GM20431 (cell line): Measurements from ENCODE around the gene SIRT6.
"Not testable (repeated sequence)": the region's sequence is repeated elsewhere in the genome, so short reads cannot be mapped to it uniquely, and the experiment has no call there.

Source experiments
- in situ Hi-C: fragments of 300-500 bp; cut with MseI, MboI; formaldehyde crosslinking; loops from one replicate; pipeline ENCODE4 v1.15.0; 2020; ENCODE audit warnings: low sequenced_read_pairs; ENCODE audit not compliant: unreplicated experiment

The SIRT6 gene

DNA sequence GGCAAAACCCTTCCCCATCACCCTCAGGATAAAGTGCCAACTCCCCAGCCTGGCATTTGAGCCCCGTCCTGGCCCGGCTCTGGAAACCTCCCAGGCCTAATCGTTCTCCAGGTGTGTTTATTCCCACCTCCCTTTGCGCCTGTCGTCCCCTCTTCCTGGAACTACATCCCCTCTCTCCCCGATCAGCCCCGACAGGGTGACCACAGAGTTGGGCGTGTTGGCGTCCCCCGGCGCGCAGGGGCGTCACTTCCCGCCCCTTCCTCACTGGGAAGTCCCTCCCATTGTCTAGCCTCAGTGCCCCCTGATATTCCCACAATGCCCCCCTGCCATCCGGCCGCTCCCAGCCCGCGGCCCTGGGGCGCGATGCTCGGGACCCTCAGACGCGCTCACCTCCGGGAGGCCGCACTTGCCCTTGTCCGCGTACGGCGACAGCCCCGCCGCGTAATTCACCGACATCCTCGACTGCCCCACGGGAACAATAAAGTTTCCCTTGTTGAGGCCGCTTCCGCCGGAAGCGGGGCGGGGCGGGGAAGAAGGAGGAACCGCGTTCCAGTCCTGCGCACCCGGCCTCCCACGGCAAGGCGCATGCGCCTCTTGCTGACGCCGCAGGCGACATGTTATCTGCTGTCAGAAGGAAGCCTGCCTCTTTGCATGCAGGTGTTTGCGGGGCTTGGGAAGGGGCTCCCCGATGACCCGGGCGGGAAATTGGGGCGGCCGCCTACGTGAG lies at the start of gene SIRT6, which contains the start of gene ANKRD24:
Gene SIRT6 (minus strand): TSS at position 480 of the 727 bp plus-strand sequence. CDS start 24 bp downstream, at position 456.
Gene ANKRD24 (plus strand): TSS at position 606 of the 727 bp plus-strand sequence. CDS start 3,737 bp downstream, outside the sequence.
- in situ Hi-C loops = no loop called here

GRCh38 chr19:4232139-4232538 lies 49.8 kb upstream of the SIRT6 start:
- in situ Hi-C loops = not testable (repeated sequence)

DNA sequence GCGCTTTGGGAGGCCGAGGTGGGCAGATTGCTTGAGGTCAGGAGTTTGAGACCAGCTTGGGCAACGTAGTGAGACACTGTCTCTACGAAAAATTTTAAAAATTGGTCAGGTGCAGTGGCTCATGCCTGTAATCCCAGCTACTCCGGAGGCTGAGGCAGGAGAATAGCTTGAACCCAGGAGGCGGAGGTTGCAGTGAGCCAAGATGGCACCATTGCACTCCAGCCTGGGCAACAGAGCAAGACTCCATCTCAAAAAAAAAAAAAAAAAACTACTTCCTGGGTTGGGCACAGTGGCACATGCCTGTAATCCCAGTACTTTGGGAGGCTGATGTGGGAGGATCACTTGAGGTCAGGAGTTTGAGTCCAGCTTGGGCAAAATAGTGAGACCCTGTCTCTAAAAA lies 49.2 kb upstream of the SIRT6 start:
- in situ Hi-C loops = not testable (repeated sequence)

DNA sequence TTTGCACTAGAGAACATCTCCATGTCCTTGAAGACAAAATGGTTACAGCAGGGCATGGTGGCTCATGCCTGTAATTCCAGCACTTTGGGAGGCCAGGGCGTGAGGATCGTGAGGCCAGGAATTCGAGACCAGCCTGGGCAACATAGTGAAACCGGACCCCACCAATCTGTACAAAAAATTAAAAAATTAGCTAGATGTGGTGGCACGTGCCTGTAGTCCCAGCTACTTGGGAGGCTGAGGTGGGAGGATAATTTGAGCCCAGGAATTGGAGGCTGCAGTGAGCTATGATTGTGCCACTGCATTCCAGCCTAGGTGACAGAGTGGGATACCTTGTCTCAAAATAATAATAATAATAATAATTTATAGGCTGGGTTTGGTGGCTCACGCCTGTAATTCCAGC lies 47.9 kb upstream of the SIRT6 start:
- in situ Hi-C loops = not testable (repeated sequence)

DNA sequence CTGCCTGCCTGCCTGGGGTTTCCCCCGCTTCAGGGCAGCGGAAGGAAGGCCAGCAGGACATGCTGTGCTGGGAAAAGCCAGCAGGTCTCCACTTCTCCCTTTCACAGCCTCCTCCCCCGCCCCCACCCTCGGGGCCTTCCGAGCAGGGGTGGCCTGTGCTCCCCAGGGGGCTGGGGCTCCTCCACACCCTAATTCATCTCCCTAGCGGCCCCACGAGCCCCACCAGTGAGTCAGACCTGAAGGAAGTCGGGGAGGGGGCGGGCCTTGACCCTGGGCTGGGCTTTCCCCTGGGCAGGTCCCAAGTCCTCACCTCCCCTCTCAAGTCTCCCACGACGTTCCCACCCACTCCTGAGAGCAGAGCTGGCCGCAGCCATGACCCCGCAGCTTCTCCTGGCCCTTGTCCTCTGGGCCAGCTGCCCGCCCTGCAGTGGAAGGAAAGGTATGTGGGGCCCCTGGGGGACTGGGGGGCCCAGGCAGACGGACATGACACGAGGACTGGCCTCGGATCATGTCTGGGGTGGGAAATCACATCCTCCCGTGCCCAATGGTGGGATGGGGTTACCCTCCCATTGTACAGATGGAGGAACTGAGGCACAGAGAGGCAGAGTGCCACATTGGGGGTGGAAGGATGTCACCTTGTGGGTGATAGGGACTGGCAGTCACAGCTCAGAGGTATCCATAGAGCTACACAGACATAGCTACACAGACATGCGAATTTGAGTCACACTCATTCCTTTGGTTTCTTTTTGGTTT lies 47.0 kb upstream of the SIRT6 start, which contains the start of gene EBI3:
Gene EBI3 (plus strand): TSS at position 345 of the 753 bp plus-strand sequence. CDS start 28 bp downstream, at position 373.
- in situ Hi-C loops = no loop called here

GRCh38 chr19:4228765-4229178 lies 46.4 kb upstream of the SIRT6 start:
- in situ Hi-C loops = no loop called here

- in situ Hi-C loops = no loop called here
These were observed 45.4 kb upstream of the SIRT6 start for GRCh38 chr19:4227771-4228170.

GRCh38 chr19:4225885-4226284 lies 43.5 kb upstream of the SIRT6 start:
- in situ Hi-C loops = no loop called here

DNA sequence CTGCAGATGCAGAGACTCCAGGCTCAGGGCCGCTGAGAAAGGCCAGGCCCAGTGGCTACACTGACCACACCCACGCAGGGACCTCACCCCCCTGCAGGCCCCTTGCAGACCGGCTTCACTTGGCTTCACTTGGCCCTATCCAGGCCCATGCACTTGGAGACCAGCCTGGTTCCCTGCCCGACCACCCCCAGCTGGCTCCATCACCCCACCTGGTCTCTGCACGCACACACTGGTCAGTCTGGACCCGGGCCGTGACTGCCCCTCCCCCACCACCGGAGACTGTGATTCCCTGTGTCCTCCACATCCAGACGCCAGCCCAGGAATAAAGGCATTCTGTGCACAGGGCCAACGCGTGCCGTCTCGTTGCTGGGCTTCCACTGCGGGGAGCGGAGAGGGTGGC lies 42.1 kb upstream of the SIRT6 start:
- in situ Hi-C loops = no loop called here

- in situ Hi-C loops = no loop called here
These were observed 37.8 kb upstream of the SIRT6 start for GRCh38 chr19:4220188-4220587.

DNA sequence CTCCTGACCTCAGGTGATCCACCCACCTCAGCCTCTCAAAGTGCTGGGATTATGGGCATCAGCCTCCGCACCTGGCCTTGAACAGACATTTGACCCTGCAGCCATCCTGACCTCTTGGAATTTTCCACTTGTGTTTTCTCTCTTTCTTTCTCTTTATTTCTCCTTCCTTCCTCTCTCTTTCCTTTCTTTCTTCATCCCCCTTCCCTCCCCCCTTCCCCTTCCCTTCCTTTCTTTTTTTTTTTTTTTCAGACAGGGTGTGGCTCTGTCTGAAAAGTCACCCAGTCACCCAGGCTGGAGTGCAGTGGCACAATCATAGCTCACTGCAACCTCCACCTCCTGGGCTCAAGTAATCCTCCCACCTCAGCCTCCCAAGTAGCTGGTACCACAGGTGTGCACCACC lies 36.2 kb upstream of the SIRT6 start:
- in situ Hi-C loops = not testable (repeated sequence)

DNA sequence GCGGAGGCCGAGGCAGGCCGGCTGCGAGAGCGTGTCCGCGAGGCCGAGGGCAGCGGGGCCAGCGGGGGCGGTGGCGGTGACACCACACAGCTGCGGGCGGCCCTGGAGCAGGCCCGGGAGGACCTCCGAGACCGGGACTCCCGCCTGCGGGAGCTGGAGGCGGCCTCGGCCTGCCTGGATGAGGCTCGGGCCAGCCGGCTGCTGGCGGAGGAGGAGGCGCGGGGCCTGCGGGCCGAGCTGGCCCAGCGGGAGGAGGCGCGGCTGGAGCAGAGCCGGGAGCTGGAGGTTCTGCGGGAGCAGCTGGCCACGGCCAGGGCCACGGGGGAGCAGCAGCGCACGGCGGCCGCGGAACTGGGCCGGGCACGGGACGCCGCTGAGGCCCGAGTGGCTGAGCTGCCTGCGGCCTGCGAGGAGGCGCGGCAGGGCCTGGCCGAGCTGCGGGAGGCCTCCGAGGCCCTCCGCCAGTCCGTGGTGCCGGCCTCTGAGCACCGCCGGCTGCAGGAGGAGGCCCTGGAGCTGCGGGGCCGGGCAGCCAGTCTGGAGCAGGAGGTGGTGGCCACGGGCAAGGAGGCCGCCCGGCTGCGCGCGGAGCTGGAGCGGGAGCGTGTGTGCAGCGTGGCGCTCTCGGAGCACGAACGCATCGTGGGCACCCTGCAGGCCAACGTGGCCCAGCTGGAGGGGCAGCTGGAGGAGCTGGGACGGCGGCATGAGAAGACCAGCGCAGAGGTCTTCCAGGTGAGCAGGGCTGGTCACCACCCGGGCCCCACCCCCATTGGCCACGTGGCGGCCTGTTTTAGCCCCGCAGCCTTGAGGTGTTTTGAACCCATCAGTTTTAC lies 35.3 kb upstream of the SIRT6 start:
- in situ Hi-C loops = no loop called here

GRCh38 chr19:4216846-4217245 lies 34.5 kb upstream of the SIRT6 start:
- in situ Hi-C loops = no loop called here

DNA sequence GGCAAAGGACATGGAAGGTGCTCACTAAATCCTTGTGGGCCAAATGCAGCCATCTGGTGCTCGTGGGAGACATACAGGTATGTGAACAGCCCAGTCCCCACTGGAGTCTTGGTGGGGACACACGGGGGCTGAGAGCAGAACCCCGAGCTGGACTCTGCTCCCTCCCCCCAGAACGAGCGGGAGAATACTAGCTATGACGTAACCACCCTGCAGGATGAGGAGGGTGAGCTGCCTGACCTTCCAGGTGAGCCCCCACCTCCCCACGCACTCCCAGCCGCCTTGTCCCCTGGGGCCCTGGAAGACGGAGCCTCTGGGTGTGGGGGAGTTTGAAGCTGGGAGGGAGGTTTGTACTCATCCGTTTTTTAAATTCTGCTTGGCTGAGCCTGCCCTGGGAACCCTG lies 33.4 kb upstream of the SIRT6 start:
- in situ Hi-C loops = no loop called here

- in situ Hi-C loops = no loop called here
These were observed 30.8 kb upstream of the SIRT6 start for GRCh38 chr19:4213116-4213515.

GRCh38 chr19:4210166-4210731 lies 27.9 kb upstream of the SIRT6 start:
- in situ Hi-C loops = no loop called here

GRCh38 chr19:4208385-4209094 lies 26.2 kb upstream of the SIRT6 start:
- in situ Hi-C loops = no loop called here

DNA sequence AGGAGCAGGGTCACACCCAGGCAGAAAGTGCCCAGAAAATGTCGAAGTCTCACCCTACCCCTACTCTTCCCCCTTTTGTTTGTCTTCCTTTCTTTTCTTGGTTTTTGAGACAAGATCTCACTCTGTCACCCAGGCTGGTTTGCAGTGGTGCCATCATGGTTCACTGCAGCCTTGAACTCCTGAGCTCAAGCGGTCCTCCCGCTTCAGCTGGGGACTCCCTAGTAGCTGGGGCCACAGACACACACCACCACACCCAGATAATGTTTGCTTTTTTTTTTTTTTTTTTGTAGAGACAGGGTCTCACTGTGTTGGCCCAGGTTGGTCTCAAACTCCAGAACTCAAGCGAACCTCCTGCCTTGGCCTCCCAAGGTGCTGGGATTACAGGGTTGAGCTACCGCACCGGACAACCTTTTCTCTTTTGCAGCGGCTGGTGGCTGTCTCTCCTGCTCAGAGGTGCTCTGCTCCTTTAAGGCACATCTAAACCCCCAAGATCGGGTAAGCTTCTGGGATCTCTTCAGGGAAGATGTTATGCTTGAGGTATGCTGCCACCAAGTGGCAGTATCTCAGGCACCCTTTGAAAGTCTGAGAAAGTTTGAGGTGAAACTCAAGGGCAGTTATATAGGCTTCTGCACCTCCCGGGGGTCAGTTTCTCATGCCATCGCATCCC lies 24.6 kb upstream of the SIRT6 start:
- in situ Hi-C loops = no loop called here

- in situ Hi-C loops = no loop called here
These were observed 19.4 kb upstream of the SIRT6 start for GRCh38 chr19:4201798-4202197.
